NCI-H2227 (cell line): ENCODE data around the gene KIRREL1.

Source experiments
- DNase-seq: peaks from one replicate; lab custom pipeline; 2025; ENCODE audit not compliant: unreplicated experiment; lab: John Stamatoyannopoulos, UW

KIRREL1 gene

GRCh38 chr1:158062174-158062573 lies 68.7 kb downstream of the KIRREL1 start:
- no peak for DNase-seq

GRCh38 chr1:158067662-158068061 lies 74.2 kb downstream of the KIRREL1 start:
- no peak for DNase-seq

- no peak for DNase-seq
Observed at GRCh38 chr1:158068918-158069317, 75.5 kb downstream of the KIRREL1 start.

- peak; percentile 27 for DNase-seq
Observed at GRCh38 chr1:158071138-158071537, 77.7 kb downstream of the KIRREL1 start.

GRCh38 chr1:158075078-158075477 lies 81.6 kb downstream of the KIRREL1 start:
- DNase-seq: no peak

- DNase-seq: no peak
Observed at GRCh38 chr1:158076441-158076840, 83.0 kb downstream of the KIRREL1 start.

GRCh38 chr1:158077411-158078256 lies 84.2 kb downstream of the KIRREL1 start:
- peak; percentile 60 for DNase-seq

GRCh38 chr1:158078569-158079080 lies 85.2 kb downstream of the KIRREL1 start:
- DNase-seq: peak; percentile 25

GRCh38 chr1:158080066-158080465 lies 86.6 kb downstream of the KIRREL1 start:
- DNase-seq: no peak

GRCh38 chr1:158084336-158084735 lies 90.9 kb downstream of the KIRREL1 start:
- no peak for DNase-seq

GRCh38 chr1:158084747-158085146 lies 91.3 kb downstream of the KIRREL1 start:
- DNase-seq: no peak

- DNase-seq: peak; percentile 81
Observed at GRCh38 chr1:158087320-158087927, 94.0 kb downstream of the KIRREL1 start.

GRCh38 chr1:158089476-158089875 lies 96.0 kb downstream of the KIRREL1 start:
- DNase-seq: no peak

GRCh38 chr1:158089925-158090637 lies 96.6 kb downstream of the KIRREL1 start:
- no peak for DNase-seq

- no peak for DNase-seq
Observed at GRCh38 chr1:158093376-158093775, 99.9 kb downstream of the KIRREL1 start.

- no peak for DNase-seq
Observed at GRCh38 chr1:158094571-158094970, 101.1 kb downstream of the KIRREL1 start.

- DNase-seq: no peak
Observed at GRCh38 chr1:158095737-158096335, 102.4 kb downstream of the KIRREL1 start.

GRCh38 chr1:158098256-158098655 lies 104.8 kb downstream of the KIRREL1 start:
- DNase-seq: no peak

GRCh38 chr1:158099185-158099584 lies 105.7 kb downstream of the KIRREL1 start:
- no peak for DNase-seq

- no peak for DNase-seq
Observed at GRCh38 chr1:158100498-158100897, 107.1 kb downstream of the KIRREL1 start.

GRCh38 chr1:158101455-158101854 lies 108.0 kb downstream of the KIRREL1 start:
- no peak for DNase-seq
